Peyer's patch (tissue), 4 donors: ENCODE data around the gene AIMP1. TPM values are rescaled to one million over a fixed set of nuclear protein-coding genes. Genes with fewer than 3 reads are reported as not detected.

Source experiments
- DNase-seq, 3 donors: peaks; one replicate each; pipeline ENCODE4 v3.0.0-alpha.2; 2017 to 2019
- H3K27ac ChIP-seq, 4 donors: fragments of 200-600 bp; sonication (generic); one replicate each; pipeline ENCODE4 v1.5.1; 2016 to 2019
- H3K27me3 ChIP-seq, 2 donors: fragments of 200-600 bp; sonication (generic); one replicate each; pipeline ENCODE4 v1.5.1; 2019
- H3K36me3 ChIP-seq, 3 donors: fragments of 200-600 bp; sonication (generic); one replicate each; pipeline ENCODE4 v1.5.1; 2016 to 2019
- H3K4me1 ChIP-seq, 4 donors: fragments of 200-600 bp; sonication (generic); one replicate each; pipeline ENCODE4 v1.5.1; 2016 to 2019
- H3K4me3 ChIP-seq, 4 donors: fragments of 200-600 bp; sonication (generic); 1 replicate in 3 of 4; 2 replicates in 1 of 4; pipeline ENCODE4 v1.5.1; 2016 to 2019; ENCODE audit warnings: mild to moderate bottlenecking in 1 of 4
- H3K9me3 ChIP-seq, 4 donors: fragments of 200-600 bp; sonication (generic); one replicate each; pipeline ENCODE4 v1.5.1; 2016 to 2019; ENCODE audit warnings: mild to moderate bottlenecking in 1 of 4
- CTCF ChIP-seq, 6 experiments: fragments of 450-650 bp in 4 of 6; fragments of 200-600 bp in 2 of 6; sonication (generic) in 1 of 6; IDR thresholded peaks; one replicate each; pipeline ENCODE4 v1.5.1; 2017 to 2019; ENCODE audit warnings: antibody characterized with exemption in 6 of 6, mild to moderate bottlenecking in 3 of 6, moderate library complexity in 1 of 6
- POLR2A ChIP-seq, 2 donors: fragments of 450-650 bp; IDR thresholded peaks; one replicate each; pipeline ENCODE4 v1.5.1; 2017; ENCODE audit warnings: antibody characterized with exemption in 2 of 2, mild to moderate bottlenecking in 2 of 2, moderate library complexity in 2 of 2
- total RNA-seq, 4 donors: library from RNA; depleted of rRNA; stranded (reverse); fragments of >200 nt; gene quantifications; one replicate each; pipeline ENCODE4 v1.1.0, GENCODE V29; 2016

The AIMP1 gene
- total RNA-seq, 4 donors from 2014 or later, result 18.3 to 40.4 (median 19.5) TPM

DNA sequence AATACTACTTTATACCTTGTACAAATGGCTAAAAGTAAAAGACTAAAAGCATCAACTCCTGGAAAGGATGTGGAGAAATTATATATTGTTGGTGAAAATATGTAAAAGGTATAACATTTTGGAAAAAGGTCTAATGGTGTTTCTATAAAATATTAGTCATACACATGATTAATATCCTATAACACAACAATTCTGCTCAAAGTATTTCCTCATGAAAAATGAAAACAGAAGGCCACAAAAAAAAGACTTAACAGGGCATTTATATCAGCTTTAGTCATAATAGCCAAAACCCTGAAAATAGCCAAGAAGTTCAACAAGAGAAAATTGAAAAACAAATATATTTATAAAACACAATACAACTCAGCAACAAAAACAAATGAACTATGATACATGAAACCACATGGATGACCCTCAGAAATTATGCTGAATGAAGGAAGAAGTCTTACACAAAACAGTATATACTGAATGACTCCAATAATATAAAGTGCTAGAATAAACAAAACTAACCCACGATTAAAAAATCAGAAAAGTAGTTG, 39.1 kb upstream of the AIMP1 start:
- no peak overlapping the region for H3K4me3 ChIP-seq
- H3K36me3 ChIP-seq, result no peaks in the 10 kb centered on the region
- no peak overlapping the region for H3K27ac ChIP-seq
- DNase-seq, result no peak
- H3K4me1 ChIP-seq, result no peaks in the 10 kb centered on the region
- no peaks in the 10 kb centered on the region for H3K9me3 ChIP-seq
- H3K27me3 ChIP-seq, result no peaks in the 10 kb centered on the region
- TF ChIP-seq POLR2A (IDR thresholded peaks at IDR 0.05), result no peak

DNA sequence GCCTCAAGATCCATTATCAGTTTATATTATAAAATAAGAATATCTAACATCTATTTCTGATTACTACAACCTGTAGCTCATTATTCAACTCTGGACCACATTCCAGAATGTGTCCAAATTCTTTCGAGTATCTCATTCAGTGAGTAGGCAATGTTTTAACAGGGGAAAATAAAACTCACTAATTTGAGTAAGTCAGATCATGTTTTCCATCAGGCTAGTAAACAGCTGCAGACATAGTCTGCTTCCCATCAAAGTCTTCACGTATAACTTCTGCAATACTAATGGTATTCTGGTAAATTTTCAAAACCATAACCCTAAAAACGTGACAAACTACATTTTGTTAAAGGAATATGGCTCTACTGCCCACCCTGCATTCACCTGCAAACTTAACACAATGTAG, 32.1 kb upstream of the AIMP1 start:
- Histone ChIP-seq H3K4me3 (no peak overlapping the region), H3K27me3 (no peaks in the 10 kb centered on the region), H3K4me1 (no peaks in the 10 kb centered on the region), H3K36me3 (peaks cover 0 to 14% (median 0%) of the 10 kb centered on the region in 3 donors), H3K27ac (no peak overlapping the region), H3K9me3 (no peaks in the 10 kb centered on the region)
- no peak for DNase-seq
- TF ChIP-seq POLR2A (IDR thresholded peaks at IDR 0.05) (no peak), CTCF (IDR thresholded peaks at IDR 0.05) (no peak)

DNA sequence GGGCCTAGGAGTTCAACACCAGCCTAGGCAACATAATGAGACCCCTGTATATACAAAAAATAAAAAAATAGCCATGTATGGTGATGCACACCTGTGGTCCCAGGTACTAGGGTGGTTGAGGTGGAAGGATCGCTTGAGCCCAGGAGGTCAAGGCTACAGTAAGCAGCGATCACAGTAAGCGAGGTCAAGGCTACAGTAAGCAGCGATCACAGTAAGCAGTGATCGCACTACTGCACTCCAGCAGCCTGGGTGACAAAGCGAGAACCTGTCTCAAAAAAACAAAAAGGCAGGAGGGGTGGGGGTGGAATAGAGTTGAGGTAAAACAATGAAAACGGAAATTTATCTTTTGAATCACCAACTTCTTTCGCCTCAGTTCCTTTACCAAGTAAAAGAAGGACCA, 29.7 kb upstream of the AIMP1 start:
- Histone ChIP-seq H3K36me3 (peaks cover 0 to 14% (median 0%) of the 10 kb centered on the region in 3 donors), H3K27ac (no peak overlapping the region), H3K4me3 (no peak overlapping the region), H3K27me3 (no peaks in the 10 kb centered on the region), H3K9me3 (no peaks in the 10 kb centered on the region), H3K4me1 (no peaks in the 10 kb centered on the region)
- TF ChIP-seq CTCF (IDR thresholded peaks at IDR 0.05), result no peak
- no peak for TF ChIP-seq POLR2A (IDR thresholded peaks at IDR 0.05)
- DNase-seq, result no peak

DNA sequence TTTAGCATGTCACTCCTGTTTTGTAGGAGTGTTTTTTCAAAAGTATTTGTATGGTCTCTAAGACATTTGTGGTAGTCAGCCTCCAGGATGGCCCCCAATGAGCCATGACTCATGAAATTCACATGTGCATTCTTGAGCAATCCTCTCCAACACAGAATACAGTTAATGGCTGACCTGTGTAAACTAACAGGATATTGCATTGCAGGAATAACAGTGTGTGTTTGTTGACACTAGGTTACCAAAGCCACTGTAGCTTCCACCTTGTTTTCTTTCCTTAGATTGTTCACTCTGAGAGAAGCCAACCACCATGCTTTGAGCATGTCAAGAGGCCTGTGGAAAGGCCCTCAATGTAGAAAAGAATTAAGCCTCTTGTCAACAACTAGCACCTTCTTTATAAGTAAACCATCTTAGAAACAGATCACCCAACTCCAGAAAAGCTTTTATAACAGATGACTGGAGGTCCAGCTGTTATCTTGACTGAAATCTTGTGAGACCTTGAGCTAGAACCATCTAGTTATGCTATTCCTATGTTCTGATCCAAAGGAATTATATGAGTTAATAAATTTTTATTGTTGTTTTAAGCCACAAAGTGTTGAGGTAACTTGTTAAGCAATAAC, 28.9 kb upstream of the AIMP1 start:
- H3K9me3 ChIP-seq, result no peaks in the 10 kb centered on the region
- H3K4me1 ChIP-seq, result no peaks in the 10 kb centered on the region
- H3K27ac ChIP-seq, result no peak overlapping the region
- no peak overlapping the region for H3K4me3 ChIP-seq
- no peak for DNase-seq
- no peak for TF ChIP-seq POLR2A (IDR thresholded peaks at IDR 0.05)
- no peak for TF ChIP-seq CTCF (IDR thresholded peaks at IDR 0.05)
- H3K27me3 ChIP-seq, result no peaks in the 10 kb centered on the region
- H3K36me3 ChIP-seq, result peaks cover 0 to 14% (median 0%) of the 10 kb centered on the region in 3 donors

DNA sequence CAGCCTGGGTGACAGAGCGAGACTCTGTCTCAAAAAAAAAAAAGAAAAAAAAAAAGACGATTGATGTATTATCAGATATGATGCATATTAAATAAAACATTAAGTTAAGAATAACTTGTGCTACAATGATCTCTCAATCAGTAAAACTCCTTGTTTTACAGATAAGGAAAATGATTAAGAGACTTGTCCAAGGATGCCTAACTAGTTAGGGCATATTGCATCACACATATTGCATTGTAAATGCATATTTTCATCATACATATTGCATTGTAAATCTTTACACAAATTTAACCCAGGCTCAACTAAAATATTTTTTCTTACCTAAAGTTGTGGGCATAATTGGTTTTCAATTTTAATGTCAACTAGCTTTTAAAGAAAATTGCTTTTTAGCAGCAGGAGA, 26.6 kb upstream of the AIMP1 start:
- Histone ChIP-seq H3K4me3 (no peak overlapping the region), H3K36me3 (peaks cover 0 to 29% (median 0%) of the 10 kb centered on the region in 3 donors), H3K27me3 (no peaks in the 10 kb centered on the region), H3K9me3 (no peaks in the 10 kb centered on the region), H3K4me1 (no peaks in the 10 kb centered on the region), H3K27ac (no peak overlapping the region)
- no peak for DNase-seq
- TF ChIP-seq CTCF (IDR thresholded peaks at IDR 0.05) (no peak), POLR2A (IDR thresholded peaks at IDR 0.05) (no peak)

- Histone ChIP-seq H3K4me1 (no peaks in the 10 kb centered on the region), H3K36me3 (peaks cover 0 to 28% (median 0%) of the 10 kb centered on the region in 3 donors), H3K4me3 (no peak overlapping the region), H3K27me3 (no peaks in the 10 kb centered on the region), H3K9me3 (no peaks in the 10 kb centered on the region), H3K27ac (no peak overlapping the region)
- no peak for TF ChIP-seq CTCF (IDR thresholded peaks at IDR 0.05)
- no peak for TF ChIP-seq POLR2A (IDR thresholded peaks at IDR 0.05)
- no peak for DNase-seq
Observed at GRCh38 chr4:106291678-106292077, 24.7 kb upstream of the AIMP1 start.
